Adrenal gland (tissue), 12 donors: ENCODE results near the gene ENAH. TPM values are rescaled to one million over a fixed set of nuclear protein-coding genes. Genes with fewer than 3 reads are reported as not detected.

Experiments used
- DNase-seq, 7 donors: peaks; one replicate each; pipeline ENCODE4 v3.0.0-alpha.2; 2019 to 2020
- H3K27ac ChIP-seq, 5 donors: fragments of 200-600 bp; sonication (generic) in 4 of 5; 1 replicate in 3 of 5; 2 replicates in 2 of 5; pipeline versions ENCODE4 v1.5.1 to v1.8.0; 2016 to 2020; ENCODE audit warnings: mild to moderate bottlenecking in 1 of 5
- H3K27me3 ChIP-seq: fragments of 200-600 bp; 2 replicates; pipeline ENCODE4 v1.8.0; 2021
- H3K36me3 ChIP-seq, 2 donors: fragments of 200-600 bp; replicated peaks in 1 of 2; 1 replicate in 1 of 2; 2 replicates in 1 of 2; pipeline versions ENCODE4 v1.5.1 to v1.8.0; 2018 to 2022
- H3K4me1 ChIP-seq, 2 donors: fragments of 200-600 bp; replicated peaks in 1 of 2; 1 replicate in 1 of 2; 2 replicates in 1 of 2; pipeline versions ENCODE4 v1.5.1 to v1.8.0; 2018 to 2021
- H3K4me3 ChIP-seq, 4 donors: fragments of 200-600 bp; sonication (generic) in 3 of 4; one replicate each; pipeline ENCODE4 v1.5.1; 2016 to 2018
- H3K9me3 ChIP-seq, 3 donors: fragments of 200-600 bp; sonication (generic) in 1 of 3; replicated peaks in 1 of 3; 1 replicate in 2 of 3; 2 replicates in 1 of 3; pipeline versions ENCODE4 v1.5.1 to v1.8.0; 2016 to 2021
- CTCF ChIP-seq, 6 experiments: fragments of 450-650 bp in 4 of 6; fragments of 200-600 bp in 2 of 6; sonication (generic) in 1 of 6; IDR thresholded peaks; 1 replicate in 5 of 6; 2 replicates in 1 of 6; pipeline versions ENCODE4 v1.5.1 to v1.8.0; 2016 to 2021; ENCODE audit warnings: antibody characterized with exemption in 6 of 6, mild to moderate bottlenecking in 2 of 6, moderate library complexity in 1 of 6
- POLR2A ChIP-seq, 2 donors: fragments of 450-650 bp; IDR thresholded peaks; one replicate each; pipeline ENCODE4 v1.6.1; 2017; ENCODE audit warnings: antibody characterized with exemption in 2 of 2, mild to moderate bottlenecking in 2 of 2, moderate library complexity in 1 of 2
- WGBS, 4 donors: extraction: QIAGEN DNeasy Blood & Tissue Kit in 2 of 4; methylation state at CpG; one replicate each; pipeline versions ENCODE4 v1.1.5 to v1.1.7; 2013 to 2017; 5-methylcytosine and 5-hydroxymethylcytosine counted together
- intact Hi-C, 2 donors: fragments of 100-400 bp; cut with DNase I; formaldehyde crosslinking; loops; one replicate each; pipeline versions ENCODE4 v1.14.1 to v1.15.0; 2022 to 2023
- polyA plus RNA-seq, 3 donors: library from polyadenylated mRNA; stranded (reverse); fragments of 200-250 nt in 2 of 3; fragments of 350-450 nt in 1 of 3; fragmentation: Illumina TruSeq in 1 of 3; extraction: RNeasy Lipid Tissue Mini Kit (QIAGEN cat#74804) in 1 of 3; gene quantifications; one replicate each; pipeline ENCODE4 v1.2.3, GENCODE V29; 2013 to 2014
- total RNA-seq, 9 donors: library from RNA; depleted of rRNA in 4 of 9; stranded (reverse); fragments of >200 nt in 4 of 9; fragments of 120-200 nt in 1 of 9; fragmentation: NEBNext Ultra II Directional in 1 of 9; extraction: Animal tissue kit (Norgen Biotek cat#: 25700) in 1 of 9; gene quantifications; one replicate each; pipeline versions ENCODE4 v1.1.0 to v1.2.4, GENCODE V29; 2013 to 2023
- donor health status: healthy with polysubstance abuse.
- donor health status: Bipolar disorder and iron deficiency.
- donor health status: DM: yes; HTN: yes; CAD: no.
- donor health status: DM: no; HTN: no; CAD: no.
- donor health status: DM: no; HTN: no; CAD: no.
- donor health status: DM: yes; HTN: yes; CAD: no.

The ENAH gene
- total and polyA plus RNA-seq, 12 donors, result 10.0 to 142 (median 71.9) TPM

- no peak for DNase-seq
- WGBS, 4 donors, result 59 to 67% (median 63%) methylated on average over 4 of the region's 4 CpGs
- Histone ChIP-seq H3K27ac (no peak overlapping the region), H3K4me1 (no peaks in the 10 kb centered on the region), H3K9me3 (no peaks in the 10 kb centered on the region), H3K36me3 (no peaks in the 10 kb centered on the region), H3K27me3 (no peaks in the 10 kb centered on the region), H3K4me3 (no peak overlapping the region)
- TF ChIP-seq CTCF (IDR thresholded peaks at IDR 0.05) (no peak), POLR2A (IDR thresholded peaks at IDR 0.05) (no peak)
- intact Hi-C loops, result no loop called here
Observed at GRCh38 chr1:225666495-225666894, 13.6 kb upstream of the ENAH start.

GRCh38 chr1:225664762-225665161, 11.8 kb upstream of the ENAH start:
- 89 to 100% (median 97%) methylated on average over 2 of the region's 2 CpGs for WGBS, 4 donors
- DNase-seq, result no peak

GRCh38 chr1:225662155-225662554, 9.2 kb upstream of the ENAH start:
- H3K27me3 ChIP-seq, result no peaks in the 10 kb centered on the region
- 84 to 88% (median 86%) methylated on average over 2 of the region's 2 CpGs for WGBS, 4 donors
- intact Hi-C loops, result no loop called here

More at GRCh38 chr1:225664762-225665161, 11.8 kb upstream of the ENAH start:
- Histone ChIP-seq H3K9me3 (no peaks in the 10 kb centered on the region), H3K36me3 (no peaks in the 10 kb centered on the region), H3K27ac (no peak overlapping the region), H3K4me3 (no peak overlapping the region), H3K27me3 (no peaks in the 10 kb centered on the region), H3K4me1 (no peaks in the 10 kb centered on the region)
- intact Hi-C loops, result no loop called here
- TF ChIP-seq CTCF (IDR thresholded peaks at IDR 0.05) (no peak), POLR2A (IDR thresholded peaks at IDR 0.05) (no peak)

GRCh38 chr1:225660544-225660946, 7.6 kb upstream of the ENAH start:
- DNase-seq, result no peak
- WGBS, 4 donors, result 57 to 77% (median 60%) methylated on average over 1 of the region's 1 CpG
- Histone ChIP-seq H3K36me3 (no peaks in the 10 kb centered on the region), H3K4me3 (no peak overlapping the region), H3K9me3 (no peaks in the 10 kb centered on the region), H3K27ac (no peak overlapping the region), H3K4me1 (peaks cover 4% of the 10 kb centered on the region in 2 donors), H3K27me3 (no peaks in the 10 kb centered on the region)
- no peak for TF ChIP-seq CTCF (IDR thresholded peaks at IDR 0.05)
- intact Hi-C loops, result no loop called here

More at GRCh38 chr1:225662155-225662554, 9.2 kb upstream of the ENAH start:
- Histone ChIP-seq H3K36me3 (no peaks in the 10 kb centered on the region), H3K27ac (no peak overlapping the region), H3K4me1 (no peaks in the 10 kb centered on the region), H3K4me3 (no peak overlapping the region), H3K9me3 (no peaks in the 10 kb centered on the region)
- no peak for TF ChIP-seq POLR2A (IDR thresholded peaks at IDR 0.05)
- TF ChIP-seq CTCF (IDR thresholded peaks at IDR 0.05), result no peak
- no peak for DNase-seq
